Activated CD4-positive, alpha-beta T cell treated with anti-CD3 and anti-CD28 coated beads, Interleukin-2, amount 50 U/mL, for 4 hours (primary cell): ENCODE results near the gene TSPAN5.

Experiments used
- DNase-seq, 2 experiments: peaks; one replicate each; pipeline ENCODE4 v3.0.0-alpha.2; 2020

The TSPAN5 gene

GRCh38 chr4:98641906-98642668 lies 16.3 kb downstream of the TSPAN5 start:
- no peak for DNase-seq

GRCh38 chr4:98641376-98641775 lies 17.0 kb downstream of the TSPAN5 start:
- DNase-seq: no peak

GRCh38 chr4:98639523-98639922 lies 18.9 kb downstream of the TSPAN5 start:
- DNase-seq: no peak

- no peak for DNase-seq
These were observed 19.3 kb downstream of the TSPAN5 start for GRCh38 chr4:98639108-98639507.

GRCh38 chr4:98638661-98639060 lies 19.8 kb downstream of the TSPAN5 start:
- no peak for DNase-seq

- DNase-seq: no peak
These were observed 24.4 kb downstream of the TSPAN5 start for GRCh38 chr4:98634061-98634460.

GRCh38 chr4:98633159-98633558 lies 25.3 kb downstream of the TSPAN5 start:
- DNase-seq: no peak

GRCh38 chr4:98632258-98632657 lies 26.2 kb downstream of the TSPAN5 start:
- DNase-seq: no peak

GRCh38 chr4:98631506-98631905 lies 26.9 kb downstream of the TSPAN5 start:
- DNase-seq: no peak

- DNase-seq: no peak
These were observed 27.5 kb downstream of the TSPAN5 start for GRCh38 chr4:98630737-98631454.

GRCh38 chr4:98627531-98628257 lies 30.7 kb downstream of the TSPAN5 start:
- DNase-seq: no peak

- DNase-seq: no peak
These were observed 32.1 kb downstream of the TSPAN5 start for GRCh38 chr4:98626350-98626749.

GRCh38 chr4:98625920-98626319 lies 32.5 kb downstream of the TSPAN5 start:
- DNase-seq: no peak

- DNase-seq: no peak
These were observed 33.0 kb downstream of the TSPAN5 start for GRCh38 chr4:98625399-98625798.

- DNase-seq: no peak
These were observed 33.8 kb downstream of the TSPAN5 start for GRCh38 chr4:98624642-98625041.

- no peak for DNase-seq
These were observed 34.3 kb downstream of the TSPAN5 start for GRCh38 chr4:98624144-98624543.

GRCh38 chr4:98623126-98623802 lies 35.1 kb downstream of the TSPAN5 start:
- no peak for DNase-seq

- DNase-seq: no peak
These were observed 38.2 kb downstream of the TSPAN5 start for GRCh38 chr4:98620087-98620784.

GRCh38 chr4:98619180-98619579 lies 39.2 kb downstream of the TSPAN5 start:
- DNase-seq: no peak

GRCh38 chr4:98618680-98619079 lies 39.7 kb downstream of the TSPAN5 start:
- no peak for DNase-seq

- no peak for DNase-seq
These were observed 40.9 kb downstream of the TSPAN5 start for GRCh38 chr4:98617358-98618047.

- DNase-seq: no peak
These were observed 42.4 kb downstream of the TSPAN5 start for GRCh38 chr4:98615991-98616390.
